Measurements from ENCODE around the gene ROCK1. TPM values are rescaled to one million over a fixed set of nuclear protein-coding genes. Genes with fewer than 3 reads are reported as not detected.
"Not testable (repeated sequence)": the region's sequence is repeated elsewhere in the genome, so short reads cannot be mapped to it uniquely, and the experiment has no call there.

The ROCK1 gene
- total RNA-seq, 1 donor from 2014 or later: 60.9 TPM

- no peaks in the 10 kb centered on the region for H3K27me3 Mint-ChIP-seq (ENCODE audit: low read depth)
- no peak for DNase-seq (ENCODE audit: low spot score)
- peaks cover 14% of the 10 kb centered on the region for H3K36me3 Mint-ChIP-seq (ENCODE audit: low read depth)
- peak overlapping the region; percentile 42 for H3K27ac Mint-ChIP-seq (ENCODE audit: unreplicated experiment)
- H3K4me1 Mint-ChIP-seq (ENCODE audit: low read depth): peaks cover 11% of the 10 kb centered on the region
- H3K9me3 Mint-ChIP-seq (ENCODE audit: low read depth): no peaks in the 10 kb centered on the region
- no peak for TF ChIP-seq CTCF (IDR thresholded peaks at IDR 0.05)
- no peak overlapping the region for H3K4me3 Mint-ChIP-seq (ENCODE audit: unreplicated experiment)
These were observed 73.4 kb downstream of the ROCK1 start for GRCh38 chr18:21038201-21038600.

DNA sequence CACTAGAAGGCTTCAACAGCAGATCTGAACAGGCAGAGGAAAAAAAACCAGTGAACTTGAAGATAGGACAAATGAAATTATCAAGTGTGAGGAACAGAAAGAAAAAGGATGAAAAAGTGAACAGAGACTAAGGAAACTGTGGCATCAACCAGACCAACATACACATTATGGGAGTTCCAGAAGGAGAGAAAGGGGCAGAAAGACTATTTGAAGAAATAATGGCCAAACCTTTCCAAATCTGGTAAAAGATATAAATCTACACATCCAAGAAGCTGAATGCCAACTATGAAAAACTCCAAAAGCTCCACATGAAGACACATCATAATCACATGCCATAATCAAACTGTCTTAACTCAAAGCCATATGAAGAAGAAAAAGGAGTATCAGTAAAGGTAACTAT is 79.8 kb downstream of the ROCK1 start:
- TF ChIP-seq CTCF (IDR thresholded peaks at IDR 0.05): no peak
- no peak for DNase-seq (ENCODE audit: low spot score)
- Mint-ChIP-seq H3K27me3 (ENCODE audit: low read depth) (no peaks in the 10 kb centered on the region), H3K4me1 (ENCODE audit: low read depth) (peaks cover 3% of the 10 kb centered on the region), H3K36me3 (ENCODE audit: low read depth) (peaks cover 25% of the 10 kb centered on the region), H3K27ac (ENCODE audit: unreplicated experiment) (no peak overlapping the region), H3K9me3 (ENCODE audit: low read depth) (peaks cover 12% of the 10 kb centered on the region), H3K4me3 (ENCODE audit: unreplicated experiment) (no peak overlapping the region)

- not testable (repeated sequence) for H3K9me3 Mint-ChIP-seq (ENCODE audit: low read depth); H3K4me3 Mint-ChIP-seq (ENCODE audit: unreplicated experiment); DNase-seq (ENCODE audit: low spot score); H3K27ac Mint-ChIP-seq (ENCODE audit: unreplicated experiment); H3K27me3 Mint-ChIP-seq (ENCODE audit: low read depth)
- Mint-ChIP-seq H3K36me3 (ENCODE audit: low read depth) (peaks cover 32% of the 10 kb centered on the region), H3K4me1 (ENCODE audit: low read depth) (peaks cover 22% of the 10 kb centered on the region)
These were observed 93.4 kb downstream of the ROCK1 start for GRCh38 chr18:21018257-21018656.

GRCh38 chr18:21012308-21012707 is 99.3 kb downstream of the ROCK1 start:
- no peak for TF ChIP-seq CTCF (IDR thresholded peaks at IDR 0.05)
- DNase-seq (ENCODE audit: low spot score): no peak
- peaks cover 7% of the 10 kb centered on the region for H3K4me1 Mint-ChIP-seq (ENCODE audit: low read depth)
- peaks cover 11% of the 10 kb centered on the region for H3K9me3 Mint-ChIP-seq (ENCODE audit: low read depth)
- no peak overlapping the region for H3K27ac Mint-ChIP-seq (ENCODE audit: unreplicated experiment)
- H3K4me3 Mint-ChIP-seq (ENCODE audit: unreplicated experiment): no peak overlapping the region
- H3K36me3 Mint-ChIP-seq (ENCODE audit: low read depth): peaks cover 44% of the 10 kb centered on the region
- H3K27me3 Mint-ChIP-seq (ENCODE audit: low read depth): no peaks in the 10 kb centered on the region

DNA sequence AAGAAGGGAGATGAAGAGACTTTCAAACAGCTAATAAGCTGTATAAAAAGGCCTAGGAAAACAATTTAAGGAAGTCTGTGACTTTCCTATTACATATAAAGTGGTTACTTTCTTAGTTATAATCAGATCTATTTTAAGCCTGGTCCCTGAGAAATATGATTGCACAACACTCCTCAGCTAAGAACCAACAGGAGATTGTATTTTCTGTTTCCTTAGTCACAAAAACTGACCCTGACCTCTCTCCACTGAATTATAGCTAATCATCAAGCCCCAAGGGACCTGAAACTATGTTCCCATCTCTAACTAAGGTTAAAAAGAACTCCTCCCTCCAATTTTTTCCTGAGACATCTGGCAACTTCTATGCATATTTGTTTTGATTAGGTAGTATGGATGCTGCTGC is 106.9 kb downstream of the ROCK1 start:
- TF ChIP-seq CTCF (IDR thresholded peaks at IDR 0.05): no peak
- DNase-seq (ENCODE audit: low spot score): no peak
- Mint-ChIP-seq H3K27me3 (ENCODE audit: low read depth) (no peaks in the 10 kb centered on the region), H3K36me3 (ENCODE audit: low read depth) (peaks cover 29% of the 10 kb centered on the region), H3K27ac (ENCODE audit: unreplicated experiment) (peak overlapping the region; percentile 84), H3K4me3 (ENCODE audit: unreplicated experiment) (no peak overlapping the region), H3K4me1 (ENCODE audit: low read depth) (peaks cover 30% of the 10 kb centered on the region), H3K9me3 (ENCODE audit: low read depth) (no peaks in the 10 kb centered on the region)

DNA sequence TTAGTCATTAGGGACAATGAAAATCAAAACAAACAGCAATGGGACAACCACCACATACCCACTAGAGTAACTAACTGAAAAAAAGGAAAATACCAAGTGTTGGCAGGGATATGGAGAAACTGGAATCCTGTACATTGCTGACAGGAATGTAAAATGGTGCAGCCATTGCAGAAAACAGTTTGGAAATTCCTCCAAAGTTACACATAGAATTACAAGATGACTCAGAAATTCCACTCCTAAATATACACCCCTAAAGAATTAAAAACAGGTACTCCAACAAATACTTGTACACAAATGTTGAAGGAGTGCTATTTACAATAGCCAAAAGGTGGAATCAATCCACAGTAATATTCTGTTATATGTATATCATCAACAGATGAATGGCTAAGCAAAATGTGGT is 110.9 kb downstream of the ROCK1 start:
- no peak for DNase-seq (ENCODE audit: low spot score)
- no peak for TF ChIP-seq CTCF (IDR thresholded peaks at IDR 0.05)
- H3K4me1 Mint-ChIP-seq (ENCODE audit: low read depth): peaks cover 53% of the 10 kb centered on the region
- H3K27me3 Mint-ChIP-seq (ENCODE audit: low read depth): no peaks in the 10 kb centered on the region
- H3K9me3 Mint-ChIP-seq (ENCODE audit: low read depth): no peaks in the 10 kb centered on the region
- H3K4me3 Mint-ChIP-seq (ENCODE audit: unreplicated experiment): no peak overlapping the region
- no peak overlapping the region for H3K27ac Mint-ChIP-seq (ENCODE audit: unreplicated experiment)
- peaks cover 35% of the 10 kb centered on the region for H3K36me3 Mint-ChIP-seq (ENCODE audit: low read depth)

Measured in chondrocyte (in vitro differentiated cells).